HG03159 (cell line): ENCODE data around the gene EDC3.

Experiments used
- ATAC-seq: cut with Tn5 transposase; IDR thresholded peaks from one replicate; pipeline ENCODE4 v1.9.1; 2021; ENCODE audit warnings: mild to moderate bottlenecking, moderate library complexity; ENCODE audit not compliant: unreplicated experiment

The EDC3 gene

DNA sequence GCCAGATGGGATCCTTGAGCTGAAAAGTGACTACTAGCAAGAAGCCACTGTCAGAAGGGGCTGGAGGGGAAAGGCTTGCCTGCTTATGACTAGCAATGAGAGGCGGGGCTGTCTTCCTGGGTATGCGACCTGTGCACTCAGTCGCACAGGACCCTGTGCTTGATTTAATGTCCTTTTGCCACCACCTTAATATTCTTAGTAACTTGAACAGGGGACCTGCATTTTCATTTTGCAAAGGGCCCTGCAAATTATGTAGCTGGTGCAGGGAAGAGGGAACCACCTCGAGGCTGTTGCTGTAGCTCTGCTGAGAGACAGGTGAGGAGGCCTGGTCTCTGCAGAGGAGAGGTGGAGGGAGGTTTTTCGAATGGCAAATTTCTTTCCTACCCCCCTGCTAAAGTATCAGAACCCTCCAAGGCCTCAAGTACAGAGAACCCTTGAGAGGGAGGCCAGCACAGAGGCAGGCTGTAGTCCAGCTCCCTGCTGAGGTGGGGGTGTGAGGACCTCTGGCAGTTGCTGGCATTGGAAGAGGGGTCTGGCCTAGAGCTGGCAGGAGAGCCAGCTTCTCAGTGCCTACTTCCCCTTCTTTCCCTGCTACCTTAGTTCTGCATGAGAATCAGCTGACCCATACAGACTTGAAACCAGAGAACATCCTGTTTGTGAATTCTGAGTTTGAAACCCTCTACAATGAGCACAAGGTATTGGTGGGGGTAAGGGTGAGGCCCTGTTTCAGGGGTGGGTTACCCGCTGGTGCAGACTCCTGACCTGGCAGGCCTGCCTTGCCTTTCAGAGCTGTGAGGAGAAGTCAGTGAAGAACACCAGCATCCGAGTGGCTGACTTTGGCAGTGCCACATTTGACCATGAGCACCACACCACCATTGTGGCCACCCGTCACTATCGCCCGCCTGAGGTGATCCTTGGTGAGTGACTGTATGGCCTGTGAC is 68.8 kb downstream of the EDC3 start:
- peak; percentile 55 for ATAC-seq

DNA sequence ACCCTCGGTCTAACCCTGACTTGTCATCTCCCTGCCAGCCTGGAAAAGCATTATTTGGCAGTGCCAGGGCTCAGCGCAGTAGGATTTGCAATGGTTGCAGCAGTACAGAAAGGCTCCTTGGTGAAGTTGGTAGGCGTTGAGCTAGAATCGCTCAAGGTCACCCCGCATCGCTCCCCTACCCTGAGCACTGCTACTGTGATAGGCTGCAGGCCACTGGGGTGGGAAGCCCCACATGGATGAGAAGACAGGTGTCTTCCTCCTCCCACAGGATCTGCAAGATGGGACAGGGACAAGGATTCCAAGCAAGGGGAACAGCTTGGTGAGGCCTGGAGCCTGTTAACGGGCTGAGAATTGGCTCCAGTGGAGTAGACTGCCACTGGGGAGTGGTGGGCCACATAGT is 69.5 kb downstream of the EDC3 start:
- ATAC-seq = no peak

DNA sequence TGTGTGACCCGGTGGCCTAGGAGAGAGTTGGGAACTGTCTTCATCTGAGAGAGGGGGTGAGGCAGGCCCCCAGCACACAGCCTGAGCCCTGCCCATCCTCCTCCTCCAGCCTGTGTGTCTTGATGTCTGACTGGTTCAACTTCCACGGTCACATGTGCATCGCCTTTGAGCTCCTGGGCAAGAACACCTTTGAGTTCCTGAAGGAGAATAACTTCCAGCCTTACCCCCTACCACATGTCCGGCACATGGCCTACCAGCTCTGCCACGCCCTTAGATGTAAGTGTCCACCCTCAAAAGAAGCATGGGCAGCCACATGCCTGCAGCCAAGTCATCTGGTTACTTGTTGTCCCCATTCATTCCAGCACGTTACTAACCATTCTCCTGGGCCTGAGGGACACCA is 70.1 kb downstream of the EDC3 start:
- ATAC-seq = no peak

DNA sequence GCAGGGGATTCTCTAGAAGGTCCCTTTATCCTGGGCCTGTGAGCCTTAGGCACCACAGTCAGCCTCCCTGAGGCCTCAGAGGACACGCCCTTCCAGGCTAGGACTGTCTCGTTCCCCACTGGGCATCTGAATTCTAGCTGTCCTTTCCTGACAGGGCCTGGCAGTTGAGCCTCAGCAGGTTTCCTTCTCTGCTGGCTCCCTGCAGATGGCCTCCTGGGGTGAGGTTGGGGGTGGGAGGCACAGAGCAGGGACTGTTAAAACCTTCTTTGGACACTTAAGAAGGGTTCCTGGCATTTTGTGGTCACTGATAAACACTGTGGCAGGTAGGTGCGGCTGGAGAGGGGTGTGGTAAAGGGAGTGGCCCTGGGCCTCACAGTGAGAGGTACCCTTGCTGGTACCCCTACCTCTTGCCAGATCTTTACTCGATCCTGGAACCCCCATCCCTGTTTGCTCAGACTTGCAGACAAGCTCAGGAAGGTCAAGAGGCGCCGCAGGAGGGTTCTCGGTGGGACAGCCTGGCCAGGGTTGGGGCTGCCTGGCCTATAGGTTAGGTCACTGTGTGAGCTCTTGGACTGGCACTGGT is 71.7 kb downstream of the EDC3 start:
- no peak for ATAC-seq

DNA sequence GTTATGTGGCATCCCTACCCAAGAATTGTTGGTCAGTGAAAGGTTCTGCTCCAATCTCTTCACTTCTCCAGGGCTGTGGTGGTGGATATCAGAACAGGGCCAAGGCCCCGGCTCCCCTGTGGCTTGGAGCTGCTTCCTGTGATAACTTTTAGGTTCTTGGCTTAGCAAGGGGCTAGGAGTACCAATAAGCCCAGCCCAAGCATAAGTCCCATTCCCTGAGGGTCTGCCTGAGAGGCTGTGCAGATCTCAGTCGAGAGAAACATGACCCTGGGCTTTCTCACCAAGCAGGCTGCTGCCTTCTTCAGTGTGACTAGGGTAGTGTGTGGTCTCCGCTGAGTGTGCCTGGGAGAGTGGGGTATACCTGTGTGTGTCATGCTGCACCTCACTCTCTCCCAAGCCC is 73.1 kb downstream of the EDC3 start:
- ATAC-seq = no peak

DNA sequence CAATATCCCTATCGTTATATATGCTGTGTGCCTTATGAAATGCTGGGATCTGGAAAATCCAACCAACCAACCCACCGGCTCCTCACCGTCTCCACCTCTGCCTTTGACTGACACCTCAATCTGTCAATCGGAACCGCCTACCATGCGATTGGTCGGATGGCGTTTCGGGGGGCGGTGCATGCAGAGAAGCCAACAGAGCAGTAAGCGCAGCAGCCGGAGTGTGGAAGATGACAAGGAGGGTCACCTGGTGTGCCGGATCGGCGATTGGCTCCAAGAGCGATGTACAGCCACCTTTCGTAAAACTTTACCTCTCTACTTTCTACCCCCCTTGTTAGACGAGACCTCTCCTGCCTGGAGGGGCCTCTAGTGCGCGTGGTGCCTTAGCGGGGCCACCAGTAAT is 73.9 kb downstream of the EDC3 start:
- no peak for ATAC-seq

DNA sequence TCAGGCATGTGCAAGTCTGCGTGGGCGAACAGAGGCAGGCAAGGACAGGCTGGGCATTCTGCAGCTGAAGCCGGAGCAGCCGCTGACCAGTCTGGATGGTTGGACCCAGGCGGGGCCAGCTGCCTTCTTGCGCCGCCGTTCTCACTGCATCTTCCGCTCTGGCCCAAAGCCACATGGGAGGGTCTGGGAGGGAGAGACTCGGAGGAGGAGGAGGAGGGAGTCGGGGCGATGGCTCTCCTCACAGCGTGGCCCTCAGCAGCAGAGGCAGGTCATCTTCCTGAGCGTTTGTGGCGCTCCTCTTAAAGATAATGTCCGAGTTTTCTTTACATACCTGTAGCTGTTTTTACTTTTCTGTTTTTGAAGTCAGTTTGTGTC is 74.3 kb downstream of the EDC3 start:
- no peak for ATAC-seq

DNA sequence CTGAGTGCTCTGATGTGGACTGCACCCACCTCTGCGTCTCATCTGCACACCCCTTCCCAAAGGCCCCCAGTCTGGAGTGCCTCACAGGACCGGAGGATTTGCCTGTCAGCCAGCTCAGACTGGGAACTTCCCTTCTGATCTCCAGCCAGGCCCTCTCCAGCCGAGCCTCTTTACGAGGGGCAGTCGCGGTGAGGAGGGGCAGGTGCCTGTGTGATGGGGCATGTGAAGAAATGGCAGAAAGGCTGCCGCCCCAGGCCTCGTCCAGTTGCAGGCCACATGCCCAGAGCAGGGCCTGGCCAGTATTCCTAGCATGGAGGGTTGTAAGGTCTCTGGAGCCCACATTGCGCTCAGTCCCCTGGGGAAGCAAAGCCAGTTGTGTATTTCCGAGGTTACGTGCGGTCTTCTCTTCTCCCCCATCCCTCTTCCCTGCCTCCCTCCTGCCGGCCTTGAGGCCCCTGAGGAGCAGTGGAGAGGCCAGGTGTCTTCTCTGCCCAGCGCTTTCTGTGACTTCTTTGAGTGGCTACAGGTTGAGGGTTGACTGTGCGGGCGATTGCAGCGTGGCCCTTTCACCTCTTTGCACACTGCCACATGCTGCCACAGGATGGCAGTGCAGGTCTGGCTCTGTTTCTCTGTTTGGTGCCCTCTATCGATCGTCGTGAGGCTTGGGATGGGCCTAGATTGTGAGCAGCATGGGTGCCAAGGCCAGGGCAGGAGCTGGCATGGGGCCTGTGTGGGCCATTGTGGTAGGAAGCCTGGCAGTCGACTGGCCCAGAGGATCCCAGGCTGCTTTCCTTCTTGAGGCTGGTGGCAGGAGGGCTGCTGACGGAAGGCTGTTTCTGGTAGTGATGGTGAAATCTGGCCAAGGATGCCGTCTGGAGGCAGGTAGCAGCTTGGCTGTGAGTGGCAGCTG is 74.9 kb downstream of the EDC3 start:
- ATAC-seq = peak; percentile 56

DNA sequence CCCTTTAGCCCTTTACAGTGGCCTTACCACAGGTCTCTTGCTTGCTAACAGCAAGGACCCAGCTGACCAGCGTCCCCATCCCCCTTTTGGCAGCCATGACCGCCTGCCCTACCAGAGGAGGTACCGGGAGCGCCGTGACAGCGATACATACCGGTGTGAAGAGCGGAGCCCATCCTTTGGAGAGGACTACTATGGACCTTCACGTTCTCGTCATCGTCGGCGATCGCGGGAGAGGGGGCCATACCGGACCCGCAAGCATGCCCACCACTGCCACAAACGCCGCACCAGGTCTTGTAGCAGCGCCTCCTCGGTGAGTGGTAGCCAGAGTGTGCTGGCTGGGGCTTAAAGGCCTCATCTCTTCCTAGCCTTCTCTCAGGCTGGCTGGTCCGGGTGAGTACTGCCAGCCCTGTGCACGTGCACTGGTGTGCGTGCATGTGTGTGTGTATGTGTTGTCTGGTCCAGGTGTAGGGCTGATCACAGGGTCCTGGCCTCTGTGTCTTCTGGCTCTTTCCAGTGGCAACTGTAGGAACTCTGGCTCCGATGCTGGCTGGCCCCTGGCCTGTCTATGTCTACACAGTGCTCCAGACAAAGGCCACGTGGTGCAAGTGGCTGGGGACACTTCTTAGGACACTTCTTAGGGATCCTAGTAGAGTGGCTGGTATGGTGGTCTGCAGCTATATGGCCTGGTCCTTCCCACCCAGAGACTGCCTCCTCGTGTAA is 75.7 kb downstream of the EDC3 start:
- no peak for ATAC-seq

DNA sequence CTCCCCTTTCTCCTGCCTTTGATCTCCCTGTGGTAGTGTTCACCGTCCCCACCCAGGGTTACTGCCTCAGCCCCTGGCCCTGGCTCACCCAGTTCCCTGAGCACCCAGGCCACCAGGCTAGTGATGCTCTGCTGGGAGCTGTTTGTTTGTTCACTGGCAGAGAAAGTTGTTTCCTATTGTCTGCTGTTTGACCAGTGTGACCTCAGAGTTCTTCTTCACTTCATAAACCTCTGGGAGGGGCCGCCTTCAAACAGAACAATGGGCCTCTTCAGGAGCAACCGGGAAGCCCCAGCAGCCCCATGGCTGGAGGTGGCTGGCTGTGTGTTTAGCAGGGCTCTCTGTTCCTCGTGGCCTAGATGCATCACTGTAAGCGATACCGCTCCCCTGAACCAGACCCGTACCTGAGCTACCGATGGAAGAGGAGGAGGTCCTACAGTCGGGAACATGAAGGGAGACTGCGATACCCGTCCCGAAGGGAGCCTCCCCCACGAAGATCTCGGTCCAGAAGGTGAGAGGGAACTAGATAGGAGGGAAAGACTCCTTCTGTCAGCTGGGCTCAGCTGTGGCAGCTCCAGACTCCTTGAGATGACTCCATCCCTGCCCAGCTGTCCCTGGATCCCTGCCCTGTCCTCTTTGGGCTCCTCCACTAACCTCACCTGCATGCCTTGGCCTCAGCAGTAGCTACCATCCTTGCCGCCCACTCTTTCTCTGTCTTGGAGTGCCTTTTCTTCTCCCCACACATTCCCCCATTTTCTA is 76.8 kb downstream of the EDC3 start:
- ATAC-seq = no peak

DNA sequence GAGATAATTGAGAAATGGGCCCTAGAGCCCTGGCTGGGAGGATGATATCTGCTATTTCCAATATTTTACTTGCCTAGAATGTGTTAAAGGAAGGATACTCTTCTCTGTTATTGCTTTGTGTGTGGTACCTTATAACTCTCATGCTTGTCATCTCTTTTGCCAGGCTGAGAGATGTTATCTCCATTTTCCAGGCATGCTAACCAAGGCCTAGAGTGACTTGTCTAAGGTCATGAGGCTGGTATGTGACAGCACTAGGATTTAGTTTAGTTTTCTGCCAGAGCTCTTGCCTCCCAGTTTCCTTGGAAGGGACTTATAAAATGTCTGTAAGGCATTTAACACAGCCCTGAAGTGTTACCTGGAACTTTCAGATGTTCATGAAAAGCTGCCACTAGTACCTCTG is 78.8 kb downstream of the EDC3 start:
- ATAC-seq = no peak

DNA sequence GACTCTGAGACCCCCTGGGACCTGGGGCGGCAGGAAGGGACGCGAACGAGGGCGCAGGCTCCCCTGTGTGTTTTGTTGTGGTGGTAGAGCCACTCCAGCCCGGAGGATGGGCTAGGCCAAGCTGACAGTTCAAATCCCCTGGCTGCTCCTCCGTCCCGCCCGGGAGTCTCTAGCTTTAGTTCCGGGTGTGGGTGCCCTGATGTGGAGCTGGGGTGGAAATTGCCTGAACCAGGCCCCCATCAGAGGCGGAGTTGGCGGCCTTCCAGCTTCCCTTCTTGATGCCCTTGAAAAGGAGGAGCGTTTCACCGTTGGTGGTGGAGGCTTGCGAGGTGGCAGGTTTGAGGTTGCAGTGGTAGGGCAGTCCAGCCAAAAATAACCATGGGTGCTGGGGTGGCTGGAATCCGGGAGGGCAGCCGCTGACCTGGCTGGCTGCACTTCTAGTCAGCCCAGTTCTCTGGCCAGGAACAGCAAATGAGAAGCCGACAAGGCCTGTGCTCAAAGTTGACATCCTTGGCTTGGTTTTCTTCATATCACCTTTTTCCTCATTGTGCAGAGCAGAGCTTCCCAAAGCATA is 79.4 kb downstream of the EDC3 start:
- no peak for ATAC-seq

DNA sequence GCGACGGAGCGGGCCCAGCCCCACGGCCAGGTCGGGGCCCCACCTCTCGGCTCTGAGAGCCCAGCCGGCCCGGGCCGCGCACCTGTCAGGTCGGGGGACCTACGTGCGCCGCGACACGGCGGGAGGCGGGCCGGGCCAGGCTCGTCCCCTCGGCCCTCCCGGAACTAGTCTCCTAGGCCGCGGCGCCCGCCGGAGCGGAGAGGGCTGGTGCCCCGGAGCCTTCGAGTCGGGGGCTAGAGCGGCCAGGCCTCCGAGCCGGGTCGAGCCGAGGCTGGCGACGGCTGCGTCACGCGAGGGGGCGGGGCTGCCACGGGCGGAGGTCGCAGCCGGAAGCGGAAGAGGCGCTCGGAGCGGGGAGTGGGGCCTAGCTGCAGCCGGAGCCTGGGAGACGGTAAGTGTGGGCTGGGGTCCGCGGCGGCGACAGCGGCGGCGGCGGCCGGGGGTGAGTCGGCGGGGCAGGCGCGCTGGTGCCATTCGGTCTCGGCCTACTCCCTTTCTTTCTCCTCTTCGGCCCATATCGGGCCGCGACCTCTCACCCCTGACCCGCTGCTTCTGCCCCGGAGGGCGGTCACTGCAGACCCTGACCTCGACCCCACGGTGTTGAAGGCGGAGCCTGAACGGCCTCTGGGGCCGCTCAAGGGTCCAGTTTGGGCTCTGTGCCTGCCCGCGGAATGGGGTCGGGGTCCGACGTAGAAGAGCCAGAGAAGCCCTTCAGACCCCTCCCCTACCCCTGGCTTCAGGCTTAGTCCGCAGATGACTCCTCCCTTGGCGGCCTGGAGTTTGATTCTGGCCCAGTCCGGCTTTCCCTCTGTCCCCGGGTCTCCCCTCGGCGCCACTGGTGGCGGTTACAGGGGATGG is 80.1 kb downstream of the EDC3 start, which contains the start of gene CLK3:
TSS of gene CLK3 (plus strand) at position 329 of the 858 bp plus-strand sequence. CDS start 3,361 bp downstream, outside the sequence.
- peak; percentile 75 for ATAC-seq

DNA sequence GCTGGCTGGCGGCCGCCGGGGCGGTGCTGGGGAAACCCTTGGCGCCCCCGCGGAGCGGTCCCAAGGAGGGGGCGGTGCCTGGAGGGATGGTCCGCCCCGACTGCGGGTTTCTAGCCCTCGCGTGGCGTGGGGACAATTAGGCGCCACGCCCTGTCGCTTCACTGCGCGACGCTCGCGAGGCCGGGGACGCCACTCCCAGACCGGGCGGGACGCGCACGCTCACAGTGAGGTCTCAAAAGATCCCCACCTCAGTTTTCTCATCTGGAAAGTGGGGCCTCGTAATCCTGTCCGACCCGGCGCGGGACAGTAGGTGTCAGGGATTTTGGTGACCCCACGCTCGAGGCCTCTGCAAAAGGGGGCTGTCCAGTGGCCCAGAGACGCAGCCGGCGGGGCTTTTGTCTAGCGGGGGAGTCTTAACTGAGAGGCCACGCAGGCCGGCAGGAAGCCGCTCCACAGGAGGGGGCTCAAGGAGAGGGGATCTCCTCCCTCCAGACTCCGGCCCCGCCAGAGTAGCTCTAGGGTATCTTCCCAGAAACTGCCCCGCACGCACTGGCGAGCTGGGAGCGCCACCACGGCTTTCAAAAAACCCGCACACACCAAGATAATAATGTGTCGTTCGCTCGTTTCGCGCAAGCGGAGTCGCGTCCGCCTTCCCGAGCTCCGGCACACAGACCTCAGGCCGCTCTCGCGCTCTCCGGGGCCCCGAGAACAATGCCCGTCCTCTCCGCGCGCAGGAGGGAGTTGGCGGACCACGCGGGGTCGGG is 80.9 kb downstream of the EDC3 start:
- peak; percentile 45 for ATAC-seq

DNA sequence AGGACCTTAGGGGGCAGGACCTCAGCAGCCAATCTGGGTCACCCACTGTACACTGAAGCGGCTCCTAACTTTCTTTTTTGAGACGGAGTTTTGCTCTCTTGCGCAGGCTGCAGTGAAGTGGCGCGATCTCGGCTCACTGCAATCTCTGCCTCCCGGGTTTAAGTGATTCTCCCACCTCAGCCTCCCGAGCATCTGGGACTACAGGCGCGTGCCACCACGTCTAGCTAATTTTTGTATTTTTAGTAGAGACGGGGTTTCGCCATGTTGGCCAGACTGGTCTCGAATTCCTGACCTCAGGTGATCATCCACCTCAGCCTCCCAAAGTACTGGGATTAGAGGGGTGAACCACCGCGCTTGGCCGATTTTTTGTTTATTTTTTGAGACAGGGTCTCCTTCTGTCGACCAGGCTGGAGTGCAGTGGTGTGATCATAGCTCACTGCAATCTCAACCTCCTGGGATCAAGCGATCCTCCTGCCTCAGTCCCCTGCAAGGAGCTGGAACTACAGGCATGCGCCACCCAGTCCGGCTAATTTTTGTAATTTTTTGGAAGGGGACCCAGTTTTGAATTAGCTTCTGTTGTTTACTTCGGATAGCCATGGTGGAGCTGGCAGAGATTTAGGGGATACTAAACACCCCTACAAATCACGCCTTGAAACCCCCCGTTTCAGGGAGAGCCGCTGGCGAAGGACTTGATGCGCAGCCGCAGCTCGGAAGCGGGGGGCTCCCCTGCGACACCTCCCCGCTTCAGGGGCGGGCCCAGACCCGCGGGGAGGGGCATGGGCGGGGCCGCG is 81.7 kb downstream of the EDC3 start:
- no peak for ATAC-seq

DNA sequence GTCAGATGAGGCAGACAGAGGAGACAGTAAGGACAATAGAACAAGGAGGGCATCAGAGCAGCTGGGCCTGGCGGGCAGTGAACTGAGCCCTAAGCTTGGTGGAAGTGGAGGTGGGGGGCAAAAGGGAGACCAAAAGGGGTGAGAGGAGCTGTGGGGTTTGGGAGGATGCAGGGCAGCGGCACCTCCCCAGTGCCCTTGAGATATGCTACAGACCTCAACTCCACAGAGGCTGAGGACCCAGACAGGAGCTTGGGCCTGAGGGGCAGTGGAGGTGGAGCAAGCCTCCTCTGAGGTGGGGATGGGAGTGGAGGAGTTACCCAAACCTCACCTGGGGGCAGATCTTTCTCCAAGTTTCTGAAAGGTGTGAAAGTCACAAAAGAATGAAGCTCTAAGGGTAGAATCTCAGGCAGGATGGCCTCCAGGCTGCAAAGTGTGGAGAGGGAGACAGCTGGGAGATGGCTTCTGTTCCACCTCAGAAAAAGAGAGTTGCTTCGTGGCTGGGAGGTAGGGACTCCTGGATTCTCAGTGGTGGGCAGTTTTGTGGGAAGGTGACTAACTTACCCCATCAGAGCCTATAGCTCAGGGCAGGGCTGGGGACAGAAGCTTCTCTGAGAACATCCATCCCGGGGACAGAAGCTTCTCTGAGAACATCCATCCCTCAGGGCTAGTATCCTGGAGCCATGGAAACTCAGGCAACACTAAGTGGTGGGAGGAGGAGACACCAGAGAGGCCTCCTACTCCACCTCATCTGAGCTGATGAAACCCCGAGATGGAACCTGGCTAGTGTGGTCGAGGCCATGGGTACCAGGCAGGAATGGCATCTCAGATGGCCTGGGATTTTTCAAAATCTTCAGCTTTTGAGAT is 82.5 kb downstream of the EDC3 start:
- ATAC-seq = no peak
